Natural killer cell (primary cell): ENCODE measurements around the gene PNPO. TPM values are rescaled to one million over a fixed set of nuclear protein-coding genes. Genes with fewer than 3 reads are reported as not detected.

ENCODE experiments used
- ATAC-seq, 3 donors: fragments of 150-1000 bp in 2 of 3; fragments of 200-7000 bp in 1 of 3; cut with Tn5 transposase; 1 replicate in 1 of 3; 2 replicates in 2 of 3; pipeline ENCODE4 v1.10.0; 2021; ENCODE audit warnings: mild to moderate bottlenecking in 2 of 3, moderate library complexity in 2 of 3
- DNase-seq, 2 donors: peaks; one replicate each; pipeline versions ENCODE4 v3.0.0 to v3.0.0-alpha.2; 2013 to 2021; ENCODE audit warnings: mixed read lengths in 1 of 2
- H3K27ac ChIP-seq: one replicate; pipeline ENCODE4 v1.5.1; 2013; ENCODE audit warnings: mild to moderate bottlenecking, low read length
- H3K27me3 ChIP-seq: one replicate; pipeline ENCODE4 v1.6.1; 2013; ENCODE audit warnings: low read length; ENCODE audit not compliant: control insufficient read depth, insufficient read depth
- H3K36me3 ChIP-seq: one replicate; pipeline ENCODE4 v1.6.1; 2013; ENCODE audit warnings: low read length; ENCODE audit not compliant: control insufficient read depth, insufficient read depth
- H3K4me1 ChIP-seq: one replicate; pipeline ENCODE4 v1.6.1; 2013; ENCODE audit warnings: low read length; ENCODE audit not compliant: control insufficient read depth, insufficient read depth
- H3K4me3 ChIP-seq: one replicate; pipeline ENCODE4 v1.5.1; 2013; ENCODE audit warnings: low read length
- H3K9me3 ChIP-seq: one replicate; pipeline ENCODE4 v1.6.1; 2013; ENCODE audit warnings: low read length; ENCODE audit not compliant: control insufficient read depth, insufficient read depth
- H3K27ac Mint-ChIP-seq, 2 donors: one replicate each; pipeline ENCODE4 v1.8.0; 2022; ENCODE audit warnings: mild to moderate bottlenecking in 2 of 2, mixed read lengths in 2 of 2, moderate library complexity in 1 of 2
- H3K27me3 Mint-ChIP-seq, 2 donors: one replicate each; pipeline ENCODE4 v1.8.0; 2022; ENCODE audit warnings: low read depth in 2 of 2, mixed read lengths in 2 of 2
- H3K36me3 Mint-ChIP-seq: one replicate; pipeline ENCODE4 v1.8.0; 2022; ENCODE audit warnings: mixed read lengths
- H3K4me1 Mint-ChIP-seq, 2 donors: one replicate each; pipeline ENCODE4 v1.8.0; 2022; ENCODE audit warnings: mixed read lengths in 2 of 2
- H3K4me3 Mint-ChIP-seq: one replicate; pipeline ENCODE4 v1.8.0; 2022; ENCODE audit warnings: mild to moderate bottlenecking, moderate library complexity, mixed read lengths
- H3K9me3 Mint-ChIP-seq, 2 donors: one replicate each; pipeline ENCODE4 v1.8.0; 2022; ENCODE audit warnings: mixed read lengths in 2 of 2
- CTCF ChIP-seq: fragments of 200-600 bp; IDR thresholded peaks from one replicate; pipeline ENCODE4 v1.8.0; 2022; ENCODE audit warnings: antibody characterized with exemption
- WGBS: methylation state at CpG from one replicate; pipeline ENCODE4 v1.1.7; 2013; ENCODE audit warnings: missing lambda C conversion rate; ENCODE audit not compliant: insufficient coverage; 5-methylcytosine and 5-hydroxymethylcytosine counted together
- intact Hi-C: fragments of 100-400 bp; cut with micrococcal nuclease; formaldehyde crosslinking; loops from one replicate; pipeline ENCODE4 v1.14.2; 2022
- total RNA-seq, 4 donors: library from RNA; stranded (reverse); fragments of 120-200 nt in 1 of 4; gene quantifications; one replicate each; pipeline versions ENCODE4 v1.2.3 to v1.2.4, GENCODE V29; 2013 to 2022

Gene PNPO
- total RNA-seq, 3 donors from 2014 or later (not counting 1 experiment from before 2014, with no cell fraction given) = 6.0 to 10.9 (median 9.3) TPM

- H3K9me3 ChIP-seq = no peaks in the 10 kb centered on the region
- H3K36me3 Mint-ChIP-seq = no peaks in the 10 kb centered on the region
- H3K4me1 Mint-ChIP-seq = no peaks in the 10 kb centered on the region
- DNase-seq (no peak), ATAC-seq (no peak)
- no peaks in the 10 kb centered on the region for H3K9me3 Mint-ChIP-seq
- H3K4me3 Mint-ChIP-seq = no peak within 1 kb of the TSS
- TF ChIP-seq CTCF = no peak
- H3K27me3 ChIP-seq = no peaks in the 10 kb centered on the region
- H3K27ac Mint-ChIP-seq = no peak within 1 kb of the TSS
- 83% methylated on average over 16 of the region's 16 CpGs for WGBS
- H3K36me3 ChIP-seq = no peaks in the 10 kb centered on the region
- intact Hi-C loops = no loop called here
- no peak within 1 kb of the TSS for H3K27ac ChIP-seq
- no peaks in the 10 kb centered on the region for H3K27me3 Mint-ChIP-seq
- peaks cover under 1% of the 10 kb centered on the region for H3K4me1 ChIP-seq
- no peak within 1 kb of the TSS for H3K4me3 ChIP-seq
Observed at GRCh38 chr17:47957591-47958490, 16.5 kb downstream of the PNPO start, which contains the start of gene PRR15L. PRR15L (minus strand) TSS chr17:47957883; CDS start chr17:47953234, 4,649 bp downstream.

GRCh38 chr17:47959825-47960655 lies 18.7 kb downstream of the PNPO start:
- Histone ChIP-seq H3K36me3 (no peaks in the 10 kb centered on the region), H3K27ac (no peak overlapping the region), H3K4me3 (no peak overlapping the region), H3K9me3 (no peaks in the 10 kb centered on the region), H3K27me3 (no peaks in the 10 kb centered on the region), H3K4me1 (no peaks in the 10 kb centered on the region)
- WGBS = 81% methylated on average over 8 of the region's 8 CpGs
- Mint-ChIP-seq H3K27me3 (no peaks in the 10 kb centered on the region), H3K27ac (no peak overlapping the region), H3K36me3 (no peaks in the 10 kb centered on the region), H3K4me1 (no peaks in the 10 kb centered on the region), H3K9me3 (no peaks in the 10 kb centered on the region), H3K4me3 (no peak overlapping the region)
- DNase-seq (no peak), ATAC-seq (no peak)
- intact Hi-C loops = no loop called here
- no peak for TF ChIP-seq CTCF

- TF ChIP-seq CTCF = no peak
- Mint-ChIP-seq H3K9me3 (no peaks in the 10 kb centered on the region), H3K36me3 (no peaks in the 10 kb centered on the region), H3K4me3 (no peak overlapping the region), H3K27ac (no peak overlapping the region), H3K27me3 (no peaks in the 10 kb centered on the region), H3K4me1 (no peaks in the 10 kb centered on the region)
- H3K4me3 ChIP-seq = no peak overlapping the region
- H3K9me3 ChIP-seq = no peaks in the 10 kb centered on the region
- 87% methylated on average over 6 of the region's 6 CpGs for WGBS
- no peak for ATAC-seq
- H3K36me3 ChIP-seq = no peaks in the 10 kb centered on the region
- H3K27me3 ChIP-seq = no peaks in the 10 kb centered on the region
- intact Hi-C loops = no loop called here
- H3K27ac ChIP-seq = no peak overlapping the region
- DNase-seq = no peak
- H3K4me1 ChIP-seq = no peaks in the 10 kb centered on the region
Observed at GRCh38 chr17:47961406-47961805, 20.0 kb downstream of the PNPO start.
